Measurements from ENCODE around the gene RFTN1. TPM values are rescaled to one million over a fixed set of nuclear protein-coding genes. Genes with fewer than 3 reads are reported as not detected.

RFTN1 gene
- polyA plus RNA-seq, 2 donors = 2.1 to 3.7 TPM

GRCh38 chr3:16423947-16424673, 89.4 kb downstream of the RFTN1 start:
- H3K4me3 ChIP-seq (ENCODE audit: low read depth in 1 of 2, low read length in 2 of 2) = no peak overlapping the region
- 91 to 97% methylated on average over 5 of the region's 5 CpGs for WGBS, 2 donors
- no peak overlapping the region for H3K27ac ChIP-seq (ENCODE audit: low read depth in 2 of 2, low read length in 1 of 2)
- H3K27me3 ChIP-seq (ENCODE audit: control insufficient read depth in 1 of 2, insufficient read depth in 2 of 2, low read length in 2 of 2) = no peaks in the 10 kb centered on the region
- no peaks in the 10 kb centered on the region for H3K36me3 ChIP-seq (ENCODE audit: control insufficient read depth in 2 of 2, insufficient read depth in 2 of 2, low read length in 1 of 2)
- no peaks in the 10 kb centered on the region for H3K9me3 ChIP-seq (ENCODE audit: control insufficient read depth in 2 of 2, insufficient read depth in 1 of 2, low read depth in 1 of 2, low read length in 1 of 2)
- peaks cover 0 to 4% of the 10 kb centered on the region in 2 donors for H3K4me1 ChIP-seq (ENCODE audit: control insufficient read depth in 2 of 2, insufficient read depth in 2 of 2, low read length in 1 of 2)

GRCh38 chr3:16423298-16423697, 90.2 kb downstream of the RFTN1 start:
- H3K4me1 ChIP-seq (ENCODE audit: control insufficient read depth in 2 of 2, insufficient read depth in 2 of 2, low read length in 1 of 2) = peaks cover 0 to 4% of the 10 kb centered on the region in 2 donors
- H3K27ac ChIP-seq (ENCODE audit: low read depth in 2 of 2, low read length in 1 of 2) = no peak overlapping the region
- H3K4me3 ChIP-seq (ENCODE audit: low read depth in 1 of 2, low read length in 2 of 2) = no peak overlapping the region
- H3K36me3 ChIP-seq (ENCODE audit: control insufficient read depth in 2 of 2, insufficient read depth in 2 of 2, low read length in 1 of 2) = no peaks in the 10 kb centered on the region
- no peaks in the 10 kb centered on the region for H3K9me3 ChIP-seq (ENCODE audit: control insufficient read depth in 2 of 2, insufficient read depth in 1 of 2, low read depth in 1 of 2, low read length in 1 of 2)
- 55 to 56% methylated on average over 2 of the region's 2 CpGs for WGBS, 2 donors
- no peaks in the 10 kb centered on the region for H3K27me3 ChIP-seq (ENCODE audit: control insufficient read depth in 1 of 2, insufficient read depth in 2 of 2, low read length in 2 of 2)

GRCh38 chr3:16419640-16420241, 93.8 kb downstream of the RFTN1 start:
- H3K27ac ChIP-seq (ENCODE audit: low read depth in 2 of 2, low read length in 1 of 2) = no peak overlapping the region
- no peaks in the 10 kb centered on the region for H3K36me3 ChIP-seq (ENCODE audit: control insufficient read depth in 2 of 2, insufficient read depth in 2 of 2, low read length in 1 of 2)
- no peaks in the 10 kb centered on the region for H3K27me3 ChIP-seq (ENCODE audit: control insufficient read depth in 1 of 2, insufficient read depth in 2 of 2, low read length in 2 of 2)
- WGBS, 2 donors = 55% methylated on average over 5 of the region's 5 CpGs
- H3K4me3 ChIP-seq (ENCODE audit: low read depth in 1 of 2, low read length in 2 of 2) = no peak overlapping the region
- H3K9me3 ChIP-seq (ENCODE audit: control insufficient read depth in 2 of 2, insufficient read depth in 1 of 2, low read depth in 1 of 2, low read length in 1 of 2) = no peaks in the 10 kb centered on the region
- no peaks in the 10 kb centered on the region for H3K4me1 ChIP-seq (ENCODE audit: control insufficient read depth in 2 of 2, insufficient read depth in 2 of 2, low read length in 1 of 2)

- 66 to 69% methylated on average over 5 of the region's 5 CpGs for WGBS, 2 donors
- Histone ChIP-seq H3K27me3 (ENCODE audit: control insufficient read depth in 1 of 2, insufficient read depth in 2 of 2, low read length in 2 of 2) (no peaks in the 10 kb centered on the region), H3K9me3 (ENCODE audit: control insufficient read depth in 2 of 2, insufficient read depth in 1 of 2, low read depth in 1 of 2, low read length in 1 of 2) (no peaks in the 10 kb centered on the region), H3K4me3 (ENCODE audit: low read depth in 1 of 2, low read length in 2 of 2) (no peak overlapping the region), H3K36me3 (ENCODE audit: control insufficient read depth in 2 of 2, insufficient read depth in 2 of 2, low read length in 1 of 2) (no peaks in the 10 kb centered on the region), H3K27ac (ENCODE audit: low read depth in 2 of 2, low read length in 1 of 2) (no peak overlapping the region), H3K4me1 (ENCODE audit: control insufficient read depth in 2 of 2, insufficient read depth in 2 of 2, low read length in 1 of 2) (no peaks in the 10 kb centered on the region)
Observed at GRCh38 chr3:16417945-16418739, 95.4 kb downstream of the RFTN1 start.

- no peaks in the 10 kb centered on the region for H3K9me3 ChIP-seq (ENCODE audit: control insufficient read depth in 2 of 2, insufficient read depth in 1 of 2, low read depth in 1 of 2, low read length in 1 of 2)
- no peak overlapping the region for H3K4me3 ChIP-seq (ENCODE audit: low read depth in 1 of 2, low read length in 2 of 2)
- no peaks in the 10 kb centered on the region for H3K36me3 ChIP-seq (ENCODE audit: control insufficient read depth in 2 of 2, insufficient read depth in 2 of 2, low read length in 1 of 2)
- no peaks in the 10 kb centered on the region for H3K4me1 ChIP-seq (ENCODE audit: control insufficient read depth in 2 of 2, insufficient read depth in 2 of 2, low read length in 1 of 2)
- H3K27ac ChIP-seq (ENCODE audit: low read depth in 2 of 2, low read length in 1 of 2) = no peak overlapping the region
- H3K27me3 ChIP-seq (ENCODE audit: control insufficient read depth in 1 of 2, insufficient read depth in 2 of 2, low read length in 2 of 2) = no peaks in the 10 kb centered on the region
- WGBS, 2 donors = 61 to 72% methylated on average over 3 of the region's 3 CpGs
Observed at GRCh38 chr3:16415911-16416476, 97.5 kb downstream of the RFTN1 start.

- Histone ChIP-seq H3K4me3 (ENCODE audit: low read depth in 1 of 2, low read length in 2 of 2) (no peak overlapping the region), H3K4me1 (ENCODE audit: control insufficient read depth in 2 of 2, insufficient read depth in 2 of 2, low read length in 1 of 2) (no peaks in the 10 kb centered on the region), H3K36me3 (ENCODE audit: control insufficient read depth in 2 of 2, insufficient read depth in 2 of 2, low read length in 1 of 2) (no peaks in the 10 kb centered on the region), H3K27ac (ENCODE audit: low read depth in 2 of 2, low read length in 1 of 2) (no peak overlapping the region), H3K27me3 (ENCODE audit: control insufficient read depth in 1 of 2, insufficient read depth in 2 of 2, low read length in 2 of 2) (no peaks in the 10 kb centered on the region), H3K9me3 (ENCODE audit: control insufficient read depth in 2 of 2, insufficient read depth in 1 of 2, low read depth in 1 of 2, low read length in 1 of 2) (no peaks in the 10 kb centered on the region)
- 91% methylated on average over 2 of the region's 2 CpGs for WGBS, 2 donors
Observed at GRCh38 chr3:16413321-16413720, 100.2 kb downstream of the RFTN1 start.

GRCh38 chr3:16412192-16412800, 101.2 kb downstream of the RFTN1 start:
- Histone ChIP-seq H3K9me3 (ENCODE audit: control insufficient read depth in 2 of 2, insufficient read depth in 1 of 2, low read depth in 1 of 2, low read length in 1 of 2) (no peaks in the 10 kb centered on the region), H3K4me3 (ENCODE audit: low read depth in 1 of 2, low read length in 2 of 2) (no peak overlapping the region), H3K27me3 (ENCODE audit: control insufficient read depth in 1 of 2, insufficient read depth in 2 of 2, low read length in 2 of 2) (no peaks in the 10 kb centered on the region), H3K36me3 (ENCODE audit: control insufficient read depth in 2 of 2, insufficient read depth in 2 of 2, low read length in 1 of 2) (no peaks in the 10 kb centered on the region), H3K27ac (ENCODE audit: low read depth in 2 of 2, low read length in 1 of 2) (no peak overlapping the region), H3K4me1 (ENCODE audit: control insufficient read depth in 2 of 2, insufficient read depth in 2 of 2, low read length in 1 of 2) (peaks cover 0 to 3% of the 10 kb centered on the region in 2 donors)
- 91 to 97% methylated on average over 1 of the region's 1 CpG for WGBS, 2 donors

GRCh38 chr3:16411441-16411840, 102.1 kb downstream of the RFTN1 start:
- Histone ChIP-seq H3K27ac (ENCODE audit: low read depth in 2 of 2, low read length in 1 of 2) (no peak overlapping the region), H3K4me1 (ENCODE audit: control insufficient read depth in 2 of 2, insufficient read depth in 2 of 2, low read length in 1 of 2) (peaks cover 0 to 3% of the 10 kb centered on the region in 2 donors), H3K4me3 (ENCODE audit: low read depth in 1 of 2, low read length in 2 of 2) (no peak overlapping the region), H3K9me3 (ENCODE audit: control insufficient read depth in 2 of 2, insufficient read depth in 1 of 2, low read depth in 1 of 2, low read length in 1 of 2) (no peaks in the 10 kb centered on the region), H3K27me3 (ENCODE audit: control insufficient read depth in 1 of 2, insufficient read depth in 2 of 2, low read length in 2 of 2) (no peaks in the 10 kb centered on the region), H3K36me3 (ENCODE audit: control insufficient read depth in 2 of 2, insufficient read depth in 2 of 2, low read length in 1 of 2) (no peaks in the 10 kb centered on the region)
- WGBS, 2 donors = 78 to 86% methylated on average over 2 of the region's 2 CpGs

GRCh38 chr3:16410659-16411058, 102.8 kb downstream of the RFTN1 start:
- 72 to 85% methylated on average over 3 of the region's 3 CpGs for WGBS, 2 donors
- no peak overlapping the region for H3K27ac ChIP-seq (ENCODE audit: low read depth in 2 of 2, low read length in 1 of 2)
- H3K36me3 ChIP-seq (ENCODE audit: control insufficient read depth in 2 of 2, insufficient read depth in 2 of 2, low read length in 1 of 2) = no peaks in the 10 kb centered on the region
- peaks cover 0 to 3% of the 10 kb centered on the region in 2 donors for H3K4me1 ChIP-seq (ENCODE audit: control insufficient read depth in 2 of 2, insufficient read depth in 2 of 2, low read length in 1 of 2)
- no peaks in the 10 kb centered on the region for H3K9me3 ChIP-seq (ENCODE audit: control insufficient read depth in 2 of 2, insufficient read depth in 1 of 2, low read depth in 1 of 2, low read length in 1 of 2)
- no peak overlapping the region for H3K4me3 ChIP-seq (ENCODE audit: low read depth in 1 of 2, low read length in 2 of 2)
- no peaks in the 10 kb centered on the region for H3K27me3 ChIP-seq (ENCODE audit: control insufficient read depth in 1 of 2, insufficient read depth in 2 of 2, low read length in 2 of 2)
